Stomach (tissue), 4 donors: Measurements from ENCODE around the gene C17orf50.

Experiments
- CTCF ChIP-seq, 7 experiments: fragments of 450-650 bp in 4 of 7; fragments of 200-600 bp in 3 of 7; sonication (generic) in 3 of 7; IDR thresholded peaks; one replicate each; pipeline ENCODE4 v1.5.1; 2016 to 2019; ENCODE audit warnings: antibody characterized with exemption in 7 of 7, control low read depth in 2 of 7, mild to moderate bottlenecking in 1 of 7
- POLR2A ChIP-seq, 4 donors: fragments of 450-650 bp; IDR thresholded peaks; one replicate each; pipeline ENCODE4 v1.6.1; 2016; ENCODE audit warnings: antibody characterized with exemption in 4 of 4, control low read depth in 2 of 4, mild to moderate bottlenecking in 1 of 4, moderate library complexity in 1 of 4

GRCh38 chr17:35773129-35773528 is 12.4 kb downstream of the C17orf50 start:
- TF ChIP-seq POLR2A (IDR thresholded peaks at IDR 0.05) = no peak
- no peak for TF ChIP-seq CTCF (IDR thresholded peaks at IDR 0.05)
